Mucosa of rectum (tissue), 2 donors: ENCODE data around the gene ADAMTS13.

Experiments
- H3K27ac ChIP-seq, 2 donors: one replicate each; pipeline ENCODE4 v1.7.0; 2013; ENCODE audit warnings: inconsistent platforms in 2 of 2, low read depth in 2 of 2, low read length in 2 of 2
- H3K27me3 ChIP-seq, 2 donors: one replicate each; pipeline ENCODE4 v1.7.0; 2013; ENCODE audit warnings: low read length in 2 of 2; ENCODE audit not compliant: control insufficient read depth in 2 of 2, insufficient read depth in 2 of 2
- H3K36me3 ChIP-seq, 2 donors: one replicate each; pipeline ENCODE4 v1.7.0; 2013; ENCODE audit warnings: low read length in 2 of 2; ENCODE audit not compliant: control insufficient read depth in 2 of 2, insufficient read depth in 2 of 2
- H3K4me1 ChIP-seq, 2 donors: one replicate each; pipeline ENCODE4 v1.7.0; 2013; ENCODE audit warnings: low read length in 2 of 2, mild to moderate bottlenecking in 1 of 2; ENCODE audit not compliant: control insufficient read depth in 2 of 2, insufficient read depth in 2 of 2
- H3K4me3 ChIP-seq, 2 donors: one replicate each; pipeline ENCODE4 v1.7.0; 2013; ENCODE audit warnings: low read length in 2 of 2
- H3K9ac ChIP-seq, 2 donors: one replicate each; pipeline ENCODE4 v1.7.0; 2013; ENCODE audit warnings: low read length in 2 of 2, low read depth in 1 of 2, mild to moderate bottlenecking in 1 of 2
- H3K9me3 ChIP-seq, 2 donors: one replicate each; pipeline ENCODE4 v1.7.0; 2013; ENCODE audit warnings: low read length in 2 of 2; ENCODE audit not compliant: control insufficient read depth in 2 of 2
- donor health status: healthy.
- donor health status: Normal muscosa, but diverticular disease.

The ADAMTS13 gene

GRCh38 chr9:133493845-133494540, 71.8 kb downstream of the ADAMTS13 start:
- no peaks in the 10 kb centered on the region for H3K36me3 ChIP-seq
- H3K4me3 ChIP-seq: no peak overlapping the region
- no peaks in the 10 kb centered on the region for H3K9me3 ChIP-seq
- no peak overlapping the region for H3K9ac ChIP-seq
- no peak overlapping the region for H3K27ac ChIP-seq
- peaks cover 2 to 7% of the 10 kb centered on the region in 2 donors for H3K4me1 ChIP-seq
- peaks cover 0 to 6% of the 10 kb centered on the region in 2 donors for H3K27me3 ChIP-seq

DNA sequence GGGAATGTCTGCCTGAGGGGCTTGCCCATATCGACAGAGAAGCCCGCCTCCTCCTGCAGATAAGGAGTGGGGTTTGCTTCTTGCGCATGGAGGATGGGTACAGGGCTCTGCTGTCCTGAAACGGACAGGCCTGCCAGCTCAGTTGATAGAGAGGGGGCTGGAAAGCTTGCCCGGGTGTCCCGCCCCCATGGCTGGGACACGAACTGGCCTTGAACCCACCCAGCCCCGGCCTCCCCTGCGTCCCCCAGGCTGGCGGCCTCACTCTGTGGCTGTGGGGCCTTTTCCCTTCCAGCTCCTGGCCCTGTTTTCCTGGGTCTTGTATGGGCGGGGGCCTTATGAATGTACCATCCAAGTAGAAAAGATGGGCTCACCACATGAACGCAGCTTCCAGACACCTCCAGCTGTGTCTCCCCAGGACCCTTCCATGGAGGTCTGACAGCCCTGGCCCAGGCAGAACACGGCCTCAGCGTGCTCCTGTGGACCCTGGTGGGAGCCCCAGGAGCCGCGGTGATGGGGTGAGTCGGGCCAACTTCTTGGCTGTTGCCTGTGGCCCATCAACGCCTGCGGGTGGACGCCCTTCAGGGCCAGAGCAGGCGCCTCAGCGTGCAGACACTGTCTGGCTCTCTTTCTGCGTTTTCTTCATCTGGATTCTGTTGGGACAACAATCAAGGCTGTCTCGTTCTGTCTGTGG, 72.6 kb downstream of the ADAMTS13 start:
- Histone ChIP-seq H3K27ac (no peak overlapping the region), H3K4me1 (peaks cover 2 to 14% of the 10 kb centered on the region in 2 donors), H3K36me3 (no peaks in the 10 kb centered on the region), H3K9me3 (no peaks in the 10 kb centered on the region), H3K9ac (no peak overlapping the region), H3K27me3 (peaks cover 0 to 6% of the 10 kb centered on the region in 2 donors), H3K4me3 (no peak overlapping the region)

GRCh38 chr9:133495327-133496293, 73.4 kb downstream of the ADAMTS13 start:
- no peak overlapping the region for H3K27ac ChIP-seq
- peaks cover 2 to 14% of the 10 kb centered on the region in 2 donors for H3K4me1 ChIP-seq
- H3K4me3 ChIP-seq: no peak overlapping the region
- H3K9ac ChIP-seq: no peak overlapping the region
- no peaks in the 10 kb centered on the region for H3K9me3 ChIP-seq
- no peaks in the 10 kb centered on the region for H3K36me3 ChIP-seq
- peaks cover 1 to 6% of the 10 kb centered on the region in 2 donors for H3K27me3 ChIP-seq

DNA sequence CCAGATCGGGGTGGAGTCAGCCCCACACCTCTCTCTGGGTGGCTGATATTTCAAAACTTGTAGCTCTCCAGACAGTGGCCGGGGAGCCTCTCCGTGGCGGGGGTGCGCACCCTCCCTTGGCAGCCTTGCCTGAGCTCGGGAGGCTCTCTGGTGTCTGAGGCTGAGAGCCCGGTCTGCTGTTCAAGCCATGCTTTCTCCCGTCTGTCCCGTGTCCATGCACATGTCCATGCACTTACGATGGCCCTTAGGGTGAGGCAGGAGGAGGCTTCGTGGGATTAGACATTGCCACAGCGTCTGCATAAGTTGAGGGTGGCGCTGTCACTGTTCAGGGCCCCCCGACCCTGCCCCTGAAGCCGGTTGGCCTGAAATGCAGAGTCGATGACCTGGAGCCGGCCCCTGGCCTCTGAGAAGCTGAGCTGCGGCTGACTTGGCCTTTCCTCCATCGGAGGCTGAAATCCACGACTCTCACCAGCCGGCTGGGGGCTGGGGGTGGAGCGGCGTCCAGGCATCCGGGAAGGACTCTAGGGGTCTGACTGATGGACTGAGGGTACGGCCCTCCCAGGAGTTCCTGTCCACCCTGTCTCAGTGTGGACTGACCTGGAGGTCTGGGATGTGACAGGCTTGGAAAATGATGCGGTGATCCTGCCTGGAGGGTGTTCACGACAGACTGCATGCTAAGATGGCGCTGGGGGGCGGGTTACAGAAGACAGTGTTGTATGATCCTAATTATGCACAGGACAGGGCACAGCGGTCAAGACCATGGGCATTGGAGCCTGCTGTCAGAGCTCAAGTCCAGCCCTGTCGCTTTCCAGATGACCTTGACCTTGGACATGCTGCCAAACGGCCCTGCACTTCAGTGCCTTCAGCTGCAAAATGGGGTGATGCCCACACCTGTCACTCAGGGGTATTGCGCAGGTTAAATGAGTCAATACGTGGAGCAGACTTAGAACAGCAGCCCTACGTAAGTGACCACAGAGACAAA, 75.0 kb downstream of the ADAMTS13 start:
- H3K4me3 ChIP-seq: no peak overlapping the region
- peaks cover 1 to 6% of the 10 kb centered on the region in 2 donors for H3K27me3 ChIP-seq
- H3K27ac ChIP-seq: no peak overlapping the region
- H3K9ac ChIP-seq: no peak overlapping the region
- peaks cover 2 to 14% of the 10 kb centered on the region in 2 donors for H3K4me1 ChIP-seq
- H3K9me3 ChIP-seq: peaks cover 5 to 7% of the 10 kb centered on the region in 2 donors
- H3K36me3 ChIP-seq: no peaks in the 10 kb centered on the region

GRCh38 chr9:133499132-133499891, 77.1 kb downstream of the ADAMTS13 start:
- H3K27ac ChIP-seq: peak overlapping the region; percentile 6 to 37

DNA sequence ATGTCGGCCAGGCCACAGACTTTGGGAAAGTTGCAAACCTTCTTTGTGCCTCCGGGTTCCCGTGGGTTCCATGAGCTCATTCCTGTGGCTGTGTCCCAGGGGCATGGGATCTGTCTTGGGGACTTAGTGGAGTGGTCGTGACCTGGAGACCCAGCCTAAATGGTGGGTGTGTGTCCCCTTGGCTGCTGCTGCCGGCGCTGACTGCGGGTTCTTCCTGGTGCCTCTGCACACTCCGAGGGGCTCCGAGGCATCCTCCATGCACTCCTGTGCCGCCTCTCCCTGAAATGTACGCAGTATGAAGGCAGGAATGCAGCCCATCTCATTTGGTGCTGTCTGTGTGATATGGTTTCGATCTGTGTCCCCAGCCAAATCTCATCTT, 77.7 kb downstream of the ADAMTS13 start:
- Histone ChIP-seq H3K27me3 (peaks cover 1 to 6% of the 10 kb centered on the region in 2 donors), H3K27ac (peak overlapping the region; percentile 6 to 37), H3K9me3 (peaks cover 8% of the 10 kb centered on the region in 2 donors), H3K36me3 (no peaks in the 10 kb centered on the region), H3K9ac (no peak overlapping the region), H3K4me3 (no peak overlapping the region), H3K4me1 (peaks cover 2 to 11% of the 10 kb centered on the region in 2 donors)

More at GRCh38 chr9:133499132-133499891, 77.1 kb downstream of the ADAMTS13 start:
- Histone ChIP-seq H3K9me3 (peaks cover 8% of the 10 kb centered on the region in 2 donors), H3K27me3 (peaks cover 1 to 6% of the 10 kb centered on the region in 2 donors), H3K4me1 (peaks cover 2 to 11% of the 10 kb centered on the region in 2 donors), H3K9ac (no peak overlapping the region), H3K36me3 (no peaks in the 10 kb centered on the region), H3K4me3 (no peak overlapping the region)

GRCh38 chr9:133502112-133502511, 79.9 kb downstream of the ADAMTS13 start:
- Histone ChIP-seq H3K9me3 (peaks cover 8% of the 10 kb centered on the region in 2 donors), H3K4me1 (peaks cover 0 to 14% of the 10 kb centered on the region in 2 donors), H3K27me3 (peaks cover 1 to 3% of the 10 kb centered on the region in 2 donors), H3K36me3 (no peaks in the 10 kb centered on the region), H3K27ac (no peak overlapping the region), H3K9ac (no peak overlapping the region), H3K4me3 (no peak overlapping the region)

DNA sequence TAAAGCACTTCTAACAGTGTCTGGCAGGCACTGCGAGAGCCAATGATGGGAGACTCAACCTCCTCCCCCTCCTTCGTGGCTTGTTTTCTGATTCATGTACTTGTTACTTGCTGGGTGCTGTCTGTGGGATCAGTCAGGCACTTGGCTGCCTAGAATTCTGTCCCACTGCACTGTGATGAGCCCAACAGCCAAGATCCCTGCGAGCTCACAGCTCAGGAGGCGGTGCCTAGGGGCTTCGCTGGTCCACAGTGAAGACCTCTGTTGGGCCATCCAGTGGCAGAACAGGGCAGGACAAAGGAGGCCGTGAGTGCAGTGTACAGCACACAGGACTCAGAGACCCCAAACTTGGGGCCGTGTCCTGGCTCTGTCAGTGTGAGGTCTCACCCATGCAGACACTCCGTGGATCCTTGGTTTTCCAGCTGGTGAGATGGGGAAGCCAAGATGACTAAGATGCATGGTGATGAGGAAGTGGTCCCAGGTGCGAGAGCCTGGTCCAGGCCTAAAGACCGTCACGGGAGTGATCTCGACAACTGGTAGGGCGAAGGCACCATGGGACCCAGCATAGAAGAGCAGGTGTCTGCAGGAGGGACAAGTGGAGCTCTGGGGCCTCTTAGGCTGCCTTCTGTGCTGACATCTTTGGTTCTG, 83.1 kb downstream of the ADAMTS13 start:
- Histone ChIP-seq H3K9ac (no peak overlapping the region), H3K27me3 (peaks cover 3 to 4% of the 10 kb centered on the region in 2 donors), H3K4me1 (peaks cover 11 to 14% of the 10 kb centered on the region in 2 donors), H3K4me3 (no peak overlapping the region), H3K27ac (peak overlapping the region in 1 of 2 donors; percentile 4), H3K36me3 (no peaks in the 10 kb centered on the region), H3K9me3 (peaks cover 8% of the 10 kb centered on the region in 2 donors)
